GM13977 (cell line): Measurements from ENCODE around the gene MIOX.

Experiments used
- DNase-seq: peaks from one replicate; pipeline ENCODE4 v3.0.0; 2012; ENCODE audit warnings: low spot score
- in situ Hi-C: fragments of 300-500 bp; cut with MboI; formaldehyde crosslinking; loops from one replicate; pipeline ENCODE4 v1.12.0; 2022; ENCODE audit warnings: low sequenced_read_pairs, low pct_unique_long_range_greater_than_20kb, mixed read lengths, inconsistent platforms; ENCODE audit not compliant: unreplicated experiment
- TF ChIP-seq, protein P1 (sequence below): IDR thresholded peaks from 2 replicates; pipeline ENCODE4 v1.5.1; 2012; ENCODE audit warnings: mild to moderate bottlenecking, control low read depth; ENCODE audit not compliant: insufficient read depth; ENCODE audit errors: extremely low read depth, missing control alignments

Gene MIOX

DNA sequence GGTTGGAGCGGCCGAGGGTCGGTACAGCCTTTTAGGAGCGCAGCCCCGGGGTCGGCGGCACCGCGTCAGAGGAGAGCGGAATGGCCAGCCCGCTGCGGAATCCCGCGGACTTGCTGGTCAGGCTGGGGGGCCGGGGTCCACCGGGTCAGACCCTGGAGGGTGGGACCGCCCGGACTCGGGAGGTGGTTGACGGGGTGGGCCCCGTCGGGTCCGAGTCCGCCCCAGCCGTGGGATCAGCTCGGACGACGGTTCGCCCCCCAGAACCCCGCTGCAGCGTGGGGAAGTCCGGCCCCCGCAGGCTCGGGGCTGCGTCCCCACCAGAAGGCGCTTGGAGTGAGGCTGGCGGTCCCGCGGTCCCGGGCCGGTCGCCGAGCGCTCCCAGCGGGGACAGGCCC is 5.6 kb upstream of the MIOX start:
- TF ChIP-seq, protein P1, sequence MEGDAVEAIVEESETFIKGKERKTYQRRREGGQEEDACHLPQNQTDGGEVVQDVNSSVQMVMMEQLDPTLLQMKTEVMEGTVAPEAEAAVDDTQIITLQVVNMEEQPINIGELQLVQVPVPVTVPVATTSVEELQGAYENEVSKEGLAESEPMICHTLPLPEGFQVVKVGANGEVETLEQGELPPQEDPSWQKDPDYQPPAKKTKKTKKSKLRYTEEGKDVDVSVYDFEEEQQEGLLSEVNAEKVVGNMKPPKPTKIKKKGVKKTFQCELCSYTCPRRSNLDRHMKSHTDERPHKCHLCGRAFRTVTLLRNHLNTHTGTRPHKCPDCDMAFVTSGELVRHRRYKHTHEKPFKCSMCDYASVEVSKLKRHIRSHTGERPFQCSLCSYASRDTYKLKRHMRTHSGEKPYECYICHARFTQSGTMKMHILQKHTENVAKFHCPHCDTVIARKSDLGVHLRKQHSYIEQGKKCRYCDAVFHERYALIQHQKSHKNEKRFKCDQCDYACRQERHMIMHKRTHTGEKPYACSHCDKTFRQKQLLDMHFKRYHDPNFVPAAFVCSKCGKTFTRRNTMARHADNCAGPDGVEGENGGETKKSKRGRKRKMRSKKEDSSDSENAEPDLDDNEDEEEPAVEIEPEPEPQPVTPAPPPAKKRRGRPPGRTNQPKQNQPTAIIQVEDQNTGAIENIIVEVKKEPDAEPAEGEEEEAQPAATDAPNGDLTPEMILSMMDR, result no peak
- in situ Hi-C loops, result no loop called here
- DNase-seq, result no peak

DNA sequence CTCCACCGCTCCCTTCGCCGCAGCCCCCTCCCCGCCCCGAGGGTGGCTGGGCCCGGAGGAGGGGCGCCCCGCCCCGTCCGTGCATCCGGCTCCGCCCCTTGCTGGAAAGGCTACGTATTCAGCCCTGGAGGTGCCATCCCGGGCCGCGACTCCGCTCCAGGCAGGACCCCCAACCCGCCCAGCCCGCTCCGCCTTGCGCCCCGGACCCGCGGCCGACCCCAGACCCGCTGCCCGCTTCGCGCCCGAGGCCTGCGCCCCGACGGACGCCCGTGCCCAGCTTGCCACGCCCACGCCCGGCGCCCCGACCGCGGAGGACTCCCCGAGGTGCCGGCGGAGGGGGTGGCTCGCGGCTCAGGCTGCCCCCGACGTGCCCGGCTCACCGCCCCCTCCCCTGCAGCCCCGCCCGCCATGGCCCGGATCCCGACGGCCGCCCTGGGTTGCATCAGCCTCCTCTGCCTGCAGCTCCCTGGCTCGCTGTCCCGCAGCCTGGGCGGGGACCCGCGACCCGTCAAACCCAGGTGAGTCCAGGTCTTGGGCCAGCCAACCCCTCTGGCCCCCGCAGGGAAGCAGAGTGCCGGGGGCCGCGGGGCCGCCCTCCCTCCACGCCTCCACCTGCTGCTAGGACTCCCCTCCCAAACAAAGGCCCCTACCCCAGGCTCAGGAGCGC is 5.1 kb upstream of the MIOX start, which contains the start of gene ADM2:
Gene ADM2, plus strand, starts transcription at position 104 of the 667 bp plus-strand sequence. Its CDS starts 305 bp downstream, at position 409.
- TF ChIP-seq, protein P1, result no peak
- in situ Hi-C loops, result no loop called here
- peak; percentile 82 for DNase-seq

DNA sequence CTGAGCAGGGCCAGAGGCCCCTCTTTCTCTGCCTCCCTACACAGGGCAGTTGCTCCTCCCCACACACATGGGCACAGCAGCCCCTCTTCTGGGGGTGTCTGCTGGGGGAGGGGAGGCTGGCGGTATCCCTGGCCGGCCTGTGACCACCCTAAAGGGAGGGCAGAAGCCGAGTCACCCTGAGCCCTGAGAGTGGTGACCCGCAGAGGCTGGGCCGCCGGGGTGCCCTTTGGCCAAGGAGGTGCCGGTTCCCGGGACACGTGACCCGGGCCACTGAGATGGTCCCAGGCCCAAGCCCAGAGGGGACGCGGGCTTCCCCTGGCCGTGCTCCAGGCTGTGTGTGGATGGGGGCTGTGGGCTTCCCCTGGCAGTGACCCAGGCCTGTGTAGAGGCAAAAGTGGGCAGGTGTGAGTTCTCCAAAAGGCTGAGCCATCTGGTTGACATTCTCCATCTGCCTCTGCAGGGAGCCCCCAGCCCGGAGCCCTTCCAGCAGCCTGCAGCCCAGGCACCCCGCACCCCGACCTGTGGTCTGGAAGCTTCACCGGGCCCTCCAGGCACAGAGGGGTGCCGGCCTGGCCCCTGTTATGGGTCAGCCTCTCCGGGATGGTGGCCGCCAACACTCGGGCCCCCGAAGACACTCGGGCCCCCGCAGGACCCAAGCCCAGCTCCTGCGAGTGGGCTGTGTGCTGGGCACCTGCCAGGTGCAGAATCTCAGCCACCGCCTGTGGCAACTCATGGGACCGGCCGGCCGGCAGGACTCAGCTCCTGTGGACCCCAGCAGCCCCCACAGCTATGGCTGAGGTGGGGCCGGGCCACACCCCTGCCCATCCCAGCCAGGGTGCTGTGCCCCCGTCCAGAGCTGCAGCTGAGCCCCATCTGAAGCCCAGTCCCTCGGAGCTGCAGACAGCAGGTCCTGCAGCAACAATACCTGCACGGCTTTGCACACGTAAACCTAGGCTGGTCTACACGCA is 4.3 kb upstream of the MIOX start:
- in situ Hi-C loops, result no loop called here
- TF ChIP-seq, protein P1, result no peak
- no peak for DNase-seq

DNA sequence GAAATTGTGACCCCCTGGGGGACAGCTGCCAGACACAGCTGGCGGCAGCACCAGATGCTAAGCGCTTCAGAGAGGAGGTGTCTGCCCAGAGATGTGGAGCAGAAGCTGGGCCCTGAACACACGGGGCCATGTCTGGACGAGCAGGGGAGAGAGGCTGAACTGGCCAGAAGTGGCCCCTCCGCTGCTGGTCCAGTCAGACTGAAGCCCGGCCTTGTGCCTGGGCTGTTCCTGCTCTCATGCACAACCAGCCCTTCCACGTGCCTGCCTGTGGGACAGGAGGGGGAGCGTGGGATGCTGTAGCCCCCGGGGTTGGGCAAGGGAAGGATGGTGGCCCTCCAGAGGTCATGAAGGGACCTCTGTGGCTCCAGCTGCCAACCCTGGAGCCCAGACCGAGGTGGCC is 3.6 kb upstream of the MIOX start:
- no peak for DNase-seq
- TF ChIP-seq, protein P1, result no peak
- in situ Hi-C loops, result no loop called here

DNA sequence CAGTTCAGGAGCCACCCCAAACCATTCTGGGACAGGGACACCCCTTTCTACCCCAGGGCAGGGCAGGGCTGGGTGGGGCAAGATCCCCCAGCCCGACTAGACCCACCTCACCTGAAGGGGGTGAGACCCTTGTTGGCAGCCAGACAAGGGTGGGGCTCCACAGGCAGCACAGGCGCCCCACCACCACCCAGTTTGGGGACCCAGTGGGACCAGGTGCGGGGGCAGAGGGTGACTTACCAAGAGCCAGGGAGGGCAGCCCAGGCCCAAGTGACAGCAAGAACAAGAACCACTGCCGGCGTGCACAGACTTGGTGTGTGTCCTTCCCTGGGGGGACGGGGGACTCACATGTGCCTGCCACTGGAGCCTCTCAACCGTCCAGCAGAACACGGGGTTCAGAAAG is 3.1 kb upstream of the MIOX start:
- TF ChIP-seq, protein P1, result no peak
- in situ Hi-C loops, result no loop called here
- DNase-seq, result no peak

DNA sequence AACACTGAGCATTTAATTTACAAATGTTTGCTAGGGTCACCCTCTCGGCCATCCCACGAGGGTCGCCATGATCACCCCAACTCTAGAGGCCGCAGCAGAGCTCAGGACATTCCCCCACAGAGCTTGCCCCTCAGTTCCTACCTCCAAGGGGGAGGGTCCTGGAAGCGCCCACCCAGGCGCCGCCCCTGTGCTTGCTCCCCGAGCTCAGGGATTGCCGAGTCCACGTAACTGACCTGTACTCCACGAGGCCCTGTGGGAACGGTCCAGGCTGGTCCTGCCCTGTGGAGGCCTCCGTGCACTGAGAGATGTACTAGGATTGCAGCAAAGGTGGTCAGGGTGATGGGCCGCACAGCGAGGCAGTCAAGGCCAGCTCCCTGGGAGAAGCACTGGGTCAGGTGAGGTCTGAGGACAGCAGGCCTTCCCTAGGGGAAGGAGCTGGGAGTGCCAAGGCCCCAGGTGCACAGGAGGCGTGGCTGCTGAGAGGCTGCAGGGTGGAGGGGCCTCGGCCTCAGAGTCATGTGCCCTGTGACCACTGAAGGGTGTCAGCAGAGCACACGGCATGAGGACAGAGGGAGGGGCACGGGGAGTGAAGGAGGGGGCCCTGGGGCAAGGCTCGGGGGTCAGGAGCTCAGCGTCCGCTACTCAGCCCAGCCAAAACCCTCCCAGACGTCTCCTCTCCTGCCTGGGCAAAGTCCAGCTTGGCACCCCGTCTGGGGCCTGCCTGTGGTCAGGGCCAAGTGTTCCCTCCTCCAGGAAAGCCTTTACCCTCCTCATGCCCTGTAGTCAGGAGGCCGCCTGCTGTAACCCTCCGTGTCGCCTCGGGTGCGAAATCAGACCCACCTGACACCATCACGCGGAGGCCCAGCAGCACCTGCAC is 2.4 kb upstream of the MIOX start:
- in situ Hi-C loops, result no loop called here
- TF ChIP-seq, protein P1, result no peak
- no peak for DNase-seq
